HG03025 (cell line): Measurements from ENCODE around the gene NFKB1.
A peak's percentile ranks its signal among the peaks of the same experiment; 100 is the strongest.
"Not testable (repeated sequence)": the region's sequence is repeated elsewhere in the genome, so short reads cannot be mapped to it uniquely, and the experiment has no call there.

Experiments
- ATAC-seq: cut with Tn5 transposase; IDR thresholded peaks from one replicate; pipeline ENCODE4 v1.9.1; 2021; ENCODE audit warnings: mild to moderate bottlenecking, moderate library complexity; ENCODE audit not compliant: unreplicated experiment, low FRiP score

The NFKB1 gene

DNA sequence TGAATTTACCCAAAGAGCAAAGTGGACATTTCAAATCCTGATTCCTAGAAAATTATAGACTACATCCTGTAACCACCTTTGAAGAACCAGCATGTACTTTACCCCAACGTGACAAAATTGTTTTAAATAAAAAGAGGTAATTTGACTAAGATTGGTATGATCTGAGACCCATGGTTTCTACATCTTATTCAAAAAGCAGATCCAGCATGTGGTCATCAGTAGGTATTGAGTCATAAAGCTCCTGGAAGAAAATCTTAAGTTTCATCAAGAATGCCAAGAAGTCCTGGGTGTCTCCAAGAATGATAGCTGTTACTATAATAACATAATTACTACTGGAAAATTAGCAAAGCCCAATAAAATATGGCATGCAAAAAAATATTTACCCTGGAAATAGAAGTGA lies 61.8 kb downstream of the NFKB1 start:
- ATAC-seq = no peak

DNA sequence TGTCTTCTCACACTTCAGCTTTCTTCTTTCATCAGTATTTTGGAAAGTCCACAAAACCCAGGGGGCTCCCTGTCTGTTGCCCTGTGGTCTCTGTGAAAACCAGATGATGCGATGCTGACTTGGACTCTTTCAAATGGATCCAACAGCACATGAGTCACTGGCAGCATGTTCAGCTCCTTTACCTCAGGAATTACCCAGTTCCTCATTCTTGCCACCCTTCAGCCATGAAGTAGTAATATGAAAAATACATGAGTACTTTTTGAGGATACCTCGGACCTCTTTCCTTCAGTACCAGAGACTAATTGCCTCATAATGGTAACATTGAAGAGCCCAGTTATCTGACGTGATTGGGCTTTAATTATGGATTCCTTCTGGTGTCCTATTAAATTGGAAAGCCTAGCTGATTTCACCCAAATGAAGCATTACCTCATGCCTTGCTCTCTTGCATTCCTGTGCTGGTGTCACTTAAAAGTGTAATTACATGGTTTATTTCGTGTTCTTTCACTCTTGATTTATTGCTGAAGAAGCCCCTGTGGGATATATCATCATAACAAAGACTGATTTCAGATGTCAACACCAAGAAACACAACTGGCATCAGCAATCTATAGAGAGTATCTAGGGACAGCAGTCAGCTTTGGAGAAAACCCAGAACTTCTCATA lies 63.4 kb downstream of the NFKB1 start:
- ATAC-seq = peak; percentile 77

DNA sequence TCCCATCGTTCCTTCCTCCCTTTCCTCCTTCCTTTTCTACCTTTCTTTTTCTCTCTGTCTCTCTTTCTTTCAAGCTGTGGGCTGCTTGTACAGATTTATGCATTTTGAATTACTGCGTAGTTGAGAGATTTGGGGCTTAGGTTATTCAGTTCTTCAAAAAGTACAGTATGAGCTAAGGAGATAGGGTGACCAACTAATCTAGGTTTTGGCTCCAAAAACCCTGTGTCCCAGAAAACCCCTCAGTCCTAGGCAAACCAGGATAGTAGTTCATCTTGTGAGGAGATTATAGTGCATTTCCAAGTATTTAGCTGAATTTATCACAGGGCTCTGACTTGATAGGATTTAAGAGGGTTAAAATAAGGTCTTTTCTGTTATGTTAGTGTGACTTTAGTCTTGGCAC lies 64.5 kb downstream of the NFKB1 start:
- ATAC-seq = no peak

DNA sequence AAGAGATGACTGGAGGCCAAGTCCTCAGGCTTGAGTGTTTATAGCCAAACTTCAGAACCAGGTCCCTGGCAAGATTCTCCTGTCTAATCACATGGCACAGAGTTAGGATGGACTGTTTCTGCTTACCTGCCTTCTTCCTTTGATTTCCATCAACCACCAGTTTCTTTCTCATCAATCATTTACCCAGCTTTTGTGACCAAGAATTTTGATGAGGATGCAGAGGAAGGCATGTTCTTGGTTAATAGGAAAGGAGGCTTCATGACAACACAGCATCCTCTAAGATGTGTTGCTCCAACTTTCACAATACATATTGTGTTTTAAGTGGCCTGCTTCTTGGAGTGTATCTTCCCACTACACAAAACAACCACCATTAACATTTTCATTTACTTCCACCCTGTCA lies 65.3 kb downstream of the NFKB1 start:
- ATAC-seq = no peak

DNA sequence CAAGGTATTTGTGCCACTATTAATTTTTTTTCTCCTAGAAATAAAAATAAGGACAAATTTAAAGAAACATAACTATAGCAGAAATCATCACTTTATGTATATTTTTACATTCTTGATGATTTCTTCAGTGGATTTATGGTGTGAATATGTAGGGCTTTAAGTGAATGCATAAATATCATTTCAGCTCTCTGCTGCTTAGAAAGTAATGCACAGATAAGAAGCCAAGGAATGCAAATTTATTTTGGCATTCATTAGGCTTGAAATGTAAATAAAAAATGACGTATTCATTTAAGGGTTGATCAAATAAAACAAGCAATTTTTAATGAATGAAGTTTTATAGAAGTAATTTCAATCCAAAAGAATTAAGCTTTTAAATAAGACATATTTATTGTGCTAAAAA lies 66.3 kb downstream of the NFKB1 start:
- ATAC-seq = no peak

DNA sequence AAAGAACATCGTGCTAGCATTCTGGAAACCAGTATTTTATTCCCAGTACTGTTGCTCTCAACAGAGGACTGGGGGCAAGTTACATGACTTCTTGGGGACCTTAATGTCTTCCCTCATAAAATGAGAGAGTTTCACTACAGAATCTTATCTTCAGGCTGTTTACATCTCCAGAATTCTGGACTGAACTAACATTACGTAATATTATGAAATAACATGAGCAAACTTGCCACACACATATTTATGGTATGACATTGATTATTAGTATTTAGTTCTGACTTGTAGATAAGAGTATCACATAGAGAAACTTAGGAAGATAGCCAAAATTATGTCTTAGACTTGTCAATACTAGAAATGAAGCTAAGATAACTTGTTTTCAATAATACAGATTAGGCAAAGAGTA lies 68.0 kb downstream of the NFKB1 start:
- no peak for ATAC-seq

DNA sequence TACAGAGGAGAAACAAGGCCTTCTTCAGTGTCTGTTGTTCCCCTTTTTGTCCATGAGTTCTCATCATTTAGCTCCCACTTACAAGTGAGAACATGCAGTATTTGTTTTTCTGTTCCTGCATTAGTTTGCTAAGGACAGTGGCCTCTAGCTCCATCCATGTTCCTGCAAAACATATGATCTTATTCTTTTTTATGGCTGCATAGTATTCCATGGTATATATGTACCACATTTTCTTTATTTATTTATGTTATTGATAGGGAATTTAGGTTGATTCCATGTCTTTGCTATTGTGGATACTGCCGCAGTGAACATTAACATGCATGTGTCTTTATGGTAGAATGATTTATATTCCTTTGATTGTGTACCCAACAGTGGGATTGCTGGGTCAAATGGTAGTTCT lies 69.1 kb downstream of the NFKB1 start:
- not testable (repeated sequence) for ATAC-seq

DNA sequence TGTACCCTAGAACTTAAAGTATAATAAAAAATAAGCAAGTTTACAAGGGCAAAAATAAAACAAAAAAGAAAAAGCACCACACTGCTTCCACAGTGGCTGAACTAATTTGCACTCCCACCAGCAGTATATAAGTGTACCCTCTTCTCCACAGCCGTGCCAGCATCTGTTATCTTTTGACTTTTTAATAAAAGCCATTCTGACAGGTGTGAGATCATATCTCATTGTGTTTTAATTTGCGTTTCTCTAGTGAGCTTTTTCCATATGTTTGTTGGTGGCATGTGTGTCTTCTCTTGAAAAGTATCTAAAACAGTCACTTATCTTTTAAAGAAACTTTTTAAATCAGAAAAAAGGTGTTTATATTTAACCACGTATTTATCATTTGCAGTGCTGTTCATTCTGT lies 71.3 kb downstream of the NFKB1 start:
- ATAC-seq = no peak

DNA sequence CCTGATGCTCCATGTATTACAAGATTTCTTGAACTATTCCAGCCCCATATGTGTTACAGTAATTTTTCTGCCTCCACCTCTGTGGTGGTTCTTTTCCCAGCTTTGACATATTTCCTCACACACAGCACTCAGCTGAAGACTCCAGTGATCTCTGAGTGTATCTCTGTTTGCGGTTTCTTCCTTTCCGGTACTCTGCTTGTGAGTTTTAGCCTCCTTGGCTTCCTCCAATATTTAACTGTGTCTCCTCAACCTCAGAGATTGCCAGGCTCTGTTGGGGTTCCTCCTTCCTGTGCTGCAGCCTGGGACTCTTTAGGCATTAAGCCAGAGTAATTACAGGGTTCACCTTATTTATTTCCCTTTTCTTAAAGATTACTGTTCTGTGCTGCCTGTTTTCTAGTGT lies 73.2 kb downstream of the NFKB1 start:
- no peak for ATAC-seq

DNA sequence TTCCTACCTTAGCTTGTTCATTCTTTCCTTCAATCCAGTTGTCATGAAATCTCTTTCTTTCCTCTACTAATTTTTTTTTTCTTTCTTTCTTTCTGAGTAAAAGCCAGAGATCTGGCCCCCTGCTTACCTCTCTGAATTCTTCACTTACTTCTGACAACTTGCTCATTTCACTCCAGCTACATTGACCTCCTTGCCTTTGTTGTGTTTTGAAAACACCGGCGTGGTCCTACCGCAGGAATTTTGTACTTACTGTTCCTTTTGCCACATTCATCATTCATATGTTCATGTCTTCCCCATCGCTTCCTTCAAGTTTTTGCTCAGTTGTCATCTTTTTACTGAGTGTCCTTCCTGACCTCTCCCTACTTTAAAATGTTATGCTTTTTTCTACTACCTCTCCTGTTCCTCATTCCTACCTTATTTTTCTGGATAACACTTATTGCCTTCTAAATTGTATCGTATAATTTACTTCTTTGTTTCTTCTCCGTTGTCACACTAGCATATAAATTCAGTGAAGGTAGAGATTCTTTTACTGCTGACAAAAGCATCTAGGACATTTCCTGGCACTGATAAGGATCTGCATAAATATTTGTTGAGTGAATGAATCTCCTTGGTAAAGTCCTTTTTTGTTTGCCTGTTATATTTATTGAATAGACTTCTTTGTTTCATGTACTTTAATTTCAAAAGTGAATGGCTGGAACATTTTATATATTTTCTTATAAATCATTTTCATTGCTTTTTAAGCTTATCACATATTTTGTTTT lies 74.4 kb downstream of the NFKB1 start:
- ATAC-seq = no peak

DNA sequence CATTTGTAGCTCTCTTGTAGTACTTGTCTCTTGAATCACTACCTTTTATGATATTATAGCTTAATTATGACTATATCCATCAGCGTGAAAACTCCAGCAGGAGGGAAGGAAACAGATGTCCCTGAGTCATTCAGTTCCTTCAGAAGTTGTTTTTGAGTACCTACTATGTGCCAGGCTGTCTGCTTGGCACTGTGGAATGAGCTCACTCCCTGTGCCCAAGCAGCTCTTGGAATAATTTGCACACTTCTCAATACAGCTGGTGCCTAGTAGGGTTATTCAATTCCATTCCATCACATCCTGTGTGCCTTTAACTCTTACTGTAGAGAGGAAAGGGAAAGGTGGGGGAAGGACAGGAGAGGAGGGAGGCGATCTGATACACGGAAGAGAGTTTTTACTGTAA lies 77.1 kb downstream of the NFKB1 start:
- no peak for ATAC-seq

DNA sequence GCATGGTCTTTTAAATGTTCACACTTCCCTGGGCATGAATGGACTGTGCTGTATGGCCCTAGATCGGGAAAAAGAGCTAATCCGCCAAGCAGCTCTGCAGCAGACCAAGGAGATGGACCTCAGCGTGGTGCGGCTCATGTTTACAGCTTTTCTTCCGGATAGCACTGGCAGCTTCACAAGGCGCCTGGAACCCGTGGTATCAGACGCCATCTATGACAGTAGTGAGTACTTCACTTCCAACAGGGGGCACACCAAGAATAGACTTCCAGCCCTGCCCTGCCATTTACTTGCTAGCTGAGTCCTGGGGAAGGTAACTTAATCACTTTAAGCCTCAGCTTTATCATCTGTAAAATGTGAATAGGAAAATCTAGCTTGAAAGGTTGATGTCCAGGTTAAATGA lies 77.7 kb downstream of the NFKB1 start:
- ATAC-seq = no peak

DNA sequence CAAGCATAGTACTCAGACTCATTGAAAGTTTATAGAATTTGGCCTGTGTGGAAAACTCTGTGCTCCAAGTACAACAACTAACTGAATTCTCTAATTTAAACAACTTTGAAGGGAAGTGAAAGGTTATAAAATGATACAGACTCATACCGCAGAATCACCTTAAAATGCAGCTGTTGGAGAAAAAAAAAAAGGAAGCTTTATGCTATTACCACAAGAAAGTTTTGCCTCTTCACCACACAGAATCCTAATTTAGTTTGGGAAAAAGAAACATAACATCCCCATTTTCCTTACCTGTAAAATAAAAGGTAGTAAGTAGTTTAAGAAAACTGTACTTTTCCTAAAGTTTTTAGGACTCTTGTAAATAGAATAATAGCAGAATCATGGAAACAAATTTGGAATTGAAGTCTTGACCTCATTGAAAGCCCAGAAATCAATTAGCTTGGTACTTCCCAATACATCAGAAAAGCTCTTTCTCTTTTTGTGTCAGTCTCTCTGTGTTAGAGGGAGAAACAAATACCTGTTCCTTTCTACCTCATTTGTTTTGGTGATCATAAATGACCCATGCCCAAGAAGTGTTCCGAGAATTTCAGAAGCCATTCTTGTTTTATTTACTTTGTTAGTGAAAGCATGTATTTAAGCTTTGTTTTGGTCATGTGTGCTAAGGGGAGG lies 78.8 kb downstream of the NFKB1 start:
- no peak for ATAC-seq

DNA sequence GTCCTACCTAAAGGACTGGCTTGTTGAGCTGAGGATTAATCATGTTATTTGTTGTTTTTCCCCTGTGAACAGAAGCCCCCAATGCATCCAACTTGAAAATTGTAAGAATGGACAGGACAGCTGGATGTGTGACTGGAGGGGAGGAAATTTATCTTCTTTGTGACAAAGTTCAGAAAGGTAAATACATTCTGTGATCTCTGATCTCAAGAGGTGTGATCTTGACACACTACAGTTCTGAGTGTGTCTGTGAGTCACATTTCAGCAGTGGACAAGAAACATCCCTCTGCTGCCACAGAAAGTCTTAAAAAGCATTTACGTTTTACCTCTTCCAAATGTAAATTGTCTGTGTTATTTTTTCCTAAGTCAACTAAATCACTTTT lies 79.3 kb downstream of the NFKB1 start:
- no peak for ATAC-seq

DNA sequence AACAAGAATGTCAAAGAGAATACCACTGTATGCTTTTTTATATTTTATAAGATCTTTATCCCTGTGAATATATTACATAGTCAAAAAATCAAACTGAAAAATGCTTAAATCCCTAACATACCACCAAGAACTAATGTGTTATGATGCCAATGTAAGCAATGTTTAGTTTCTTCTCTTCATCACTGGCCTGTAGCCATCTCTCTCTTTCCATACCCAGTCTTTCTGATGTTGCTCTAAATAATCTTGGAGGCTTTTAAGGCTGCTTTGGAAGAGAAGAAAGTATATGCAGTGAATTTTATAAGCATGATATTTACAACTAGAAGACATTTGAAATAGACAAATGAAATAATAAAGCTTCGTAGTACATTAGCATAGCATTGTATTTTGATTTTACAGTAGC lies 82.9 kb downstream of the NFKB1 start:
- ATAC-seq = no peak

DNA sequence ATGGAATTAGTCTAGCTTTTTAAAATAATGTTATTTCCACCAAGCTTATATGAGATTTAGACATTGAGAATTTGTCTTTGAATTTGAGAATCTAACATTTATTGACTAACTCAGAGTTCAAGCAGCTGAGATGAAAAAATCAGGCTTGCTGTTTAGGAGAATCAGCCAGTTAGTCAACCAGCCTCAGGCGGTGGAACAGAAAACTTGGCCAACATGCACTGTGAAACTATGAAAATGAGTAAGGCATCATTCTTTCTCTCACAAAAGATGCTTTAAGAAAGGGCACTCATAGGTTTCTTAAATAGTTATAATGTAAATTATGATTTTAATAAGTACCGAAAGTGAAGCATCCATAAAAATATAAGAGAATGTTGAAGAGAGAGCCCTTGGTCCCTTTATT lies 84.2 kb downstream of the NFKB1 start:
- no peak for ATAC-seq

DNA sequence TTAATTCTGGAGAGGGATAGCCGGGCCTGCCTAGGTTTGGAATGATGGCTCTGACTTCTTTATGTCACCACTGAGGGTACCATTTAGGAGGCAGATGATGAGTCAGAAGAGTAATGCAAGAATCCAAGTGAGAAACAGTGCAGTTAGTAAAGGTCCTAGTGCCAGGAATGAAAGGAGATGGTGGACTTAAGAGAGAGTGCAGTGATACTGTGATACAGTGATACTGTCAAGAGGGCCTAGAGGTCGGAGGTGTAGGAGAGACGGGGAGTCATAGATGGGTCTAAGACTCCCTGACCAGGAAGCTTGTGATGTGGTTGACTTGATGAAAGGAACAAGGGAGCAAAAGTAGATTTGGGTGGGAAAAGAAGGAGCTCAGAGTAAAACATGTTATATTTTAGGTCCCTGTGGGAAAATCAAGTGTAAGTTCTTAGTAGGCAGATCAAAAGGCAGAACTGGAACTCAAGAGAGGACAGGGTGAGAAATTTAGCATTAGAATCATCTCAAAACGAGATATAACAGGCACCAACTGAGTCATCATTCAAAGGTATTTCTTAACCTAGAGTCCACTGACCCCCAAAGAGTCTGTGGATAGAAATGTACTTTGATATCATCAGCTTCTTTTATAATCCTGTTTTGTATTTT lies 85.0 kb downstream of the NFKB1 start:
- peak; percentile 40 for ATAC-seq

DNA sequence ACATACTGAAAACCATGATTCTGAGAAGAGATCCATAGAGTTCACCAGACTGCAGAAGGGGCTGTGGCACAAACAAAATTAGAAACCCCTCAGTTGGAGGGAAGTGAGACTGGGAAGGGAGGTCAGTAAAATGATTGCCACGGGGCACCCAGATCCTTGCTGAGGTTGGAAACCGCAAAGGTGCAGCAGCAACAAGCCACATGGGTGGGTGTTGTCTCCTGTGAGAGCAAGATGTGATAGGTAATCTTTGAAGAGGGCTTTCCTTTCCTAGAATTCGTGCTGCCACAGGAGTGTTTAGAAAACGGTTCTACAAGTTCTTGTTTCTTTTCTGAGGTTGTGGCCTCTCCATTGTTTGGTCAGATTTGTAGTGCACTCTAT lies 85.5 kb downstream of the NFKB1 start:
- peak; percentile 43 for ATAC-seq

DNA sequence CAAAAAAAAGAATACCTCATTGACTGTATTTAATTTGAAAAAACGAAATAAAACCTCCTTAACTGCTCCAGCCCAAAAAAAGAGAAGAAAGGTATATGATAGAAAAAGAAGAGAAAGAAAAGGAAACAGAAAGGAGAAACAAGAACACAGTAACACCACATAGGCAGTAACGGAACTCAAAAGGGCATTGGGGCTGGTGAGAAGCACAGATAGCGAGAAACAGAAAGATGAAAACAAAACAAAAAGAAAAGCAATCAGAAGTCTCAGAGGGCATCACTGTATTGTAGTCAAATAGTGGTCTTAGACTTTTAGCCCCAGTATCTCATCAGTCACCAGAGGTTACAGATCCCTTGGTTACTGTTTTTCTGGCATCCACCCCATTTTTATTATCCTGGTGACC lies 88.6 kb downstream of the NFKB1 start:
- ATAC-seq = no peak

DNA sequence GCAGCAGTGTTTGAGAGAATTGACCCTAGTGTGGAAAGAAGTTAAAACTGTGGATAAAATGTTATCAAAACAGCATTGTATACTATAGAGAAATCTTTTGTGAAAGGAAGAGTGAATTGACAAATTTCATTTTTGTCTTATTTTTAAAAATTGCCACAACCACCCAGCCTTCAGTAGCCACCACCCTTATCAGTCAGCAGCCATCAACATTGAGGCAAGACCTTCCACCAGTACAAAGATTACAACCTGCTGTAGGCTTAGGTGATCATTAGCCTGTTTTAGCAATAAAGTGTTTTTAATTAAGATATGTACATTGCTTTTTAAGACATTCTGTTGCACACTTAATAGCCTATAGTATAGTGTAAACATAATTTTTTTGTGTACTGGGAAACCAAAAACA lies 91.1 kb downstream of the NFKB1 start:
- no peak for ATAC-seq

DNA sequence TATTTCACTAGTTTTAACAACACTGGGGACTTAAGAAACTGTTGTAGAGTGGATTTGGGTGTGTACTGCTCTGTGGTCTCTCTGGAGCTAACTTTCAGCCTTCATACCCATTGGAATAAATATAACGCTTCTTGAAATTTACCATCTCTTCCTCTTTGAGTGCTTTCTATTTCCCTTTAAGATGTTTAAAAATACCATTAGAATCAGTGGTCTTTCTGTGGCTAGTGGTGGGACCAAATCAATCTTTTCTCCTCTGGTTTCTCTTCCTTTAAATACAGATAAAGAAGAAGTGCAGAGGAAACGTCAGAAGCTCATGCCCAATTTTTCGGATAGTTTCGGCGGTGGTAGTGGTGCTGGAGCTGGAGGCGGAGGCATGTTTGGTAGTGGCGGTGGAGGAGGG lies 92.0 kb downstream of the NFKB1 start:
- no peak for ATAC-seq
